SU-DHL-6 (cell line): ENCODE results near the gene LZTS2.

Experiments used
- H2AFZ ChIP-seq: fragments of 200-600 bp; sonication (generic); 2 replicates; pipeline ENCODE4 v1.6.1; 2014; ENCODE audit warnings: low read depth, mild to moderate bottlenecking, moderate library complexity, mixed read lengths, antibody characterized with exemption, low read length; ENCODE audit not compliant: severe bottlenecking
- H3F3A ChIP-seq: fragments of 200-600 bp; shearing (Covaris generic); 2 replicates; pipeline ENCODE4 v1.6.0; 2016; ENCODE audit warnings: antibody characterized with exemption, mild to moderate bottlenecking; ENCODE audit not compliant: insufficient read depth
- H3K27ac ChIP-seq: fragments of 200-600 bp; sonication (generic); 2 replicates; pipeline ENCODE4 v1.5.1; 2016; ENCODE audit warnings: low read depth, mild to moderate bottlenecking, low read length, moderate library complexity, mixed read lengths
- H3K27me3 ChIP-seq: fragments of 200-600 bp; sonication (generic), shearing (Covaris generic); 2 replicates; pipeline ENCODE4 v1.6.0; 2014; ENCODE audit warnings: mild to moderate bottlenecking, low read length
- H3K36me3 ChIP-seq: fragments of 200-600 bp; sonication (generic); 2 replicates; pipeline ENCODE4 v1.6.1; 2014; ENCODE audit warnings: mild to moderate bottlenecking, low read length, mixed read lengths
- H3K4me2 ChIP-seq: fragments of 300-600, 200-600 bp; shearing (Covaris generic), sonication (generic); 2 replicates; pipeline ENCODE4 v1.6.0; 2014; ENCODE audit warnings: low read length, low read depth, mild to moderate bottlenecking; ENCODE audit not compliant: poor library complexity, severe bottlenecking
- H3K4me3 ChIP-seq: fragments of 200-600 bp; sonication (generic); 2 replicates; pipeline ENCODE4 v1.5.1; 2014; ENCODE audit warnings: antibody characterized with exemption, low read length, mild to moderate bottlenecking, mixed read lengths; ENCODE audit not compliant: insufficient read depth, poor library complexity, severe bottlenecking
- H3K79me2 ChIP-seq: fragments of 200-600 bp; sonication (generic); 2 replicates; pipeline ENCODE4 v1.6.1; 2014; ENCODE audit warnings: mild to moderate bottlenecking, low read length, moderate library complexity; ENCODE audit not compliant: insufficient read depth
- H3K9ac ChIP-seq: fragments of 200-600 bp; sonication (generic); 2 replicates; pipeline ENCODE4 v1.7.0; 2014; ENCODE audit warnings: mild to moderate bottlenecking, low read length
- H3K9me2 ChIP-seq: fragments of 200-600 bp; sonication (generic); replicated peaks from 2 replicates; pipeline ENCODE4 v1.6.1; 2014; ENCODE audit warnings: low read length; ENCODE audit not compliant: insufficient read depth
- H3K9me3 ChIP-seq: fragments of 200-600 bp; sonication (generic); 2 replicates; pipeline ENCODE4 v1.6.1; 2014; ENCODE audit warnings: low read length, mixed read lengths; ENCODE audit not compliant: insufficient read depth
- H4K20me1 ChIP-seq: fragments of 200-600 bp; sonication (generic); 2 replicates; pipeline ENCODE4 v1.6.1; 2014; ENCODE audit warnings: low read depth, mild to moderate bottlenecking, antibody characterized with exemption, low read length, moderate library complexity, mixed read lengths
- CTCF ChIP-seq: fragments of 200-600 bp; sonication (generic); IDR thresholded peaks from one replicate; pipeline ENCODE4 v1.5.1; 2017; ENCODE audit warnings: antibody characterized with exemption, mild to moderate bottlenecking, low read length, moderate library complexity; ENCODE audit not compliant: insufficient read depth, poor library complexity, severe bottlenecking
- EZH2phosphoT487 ChIP-seq: fragments of 200-600 bp; sonication (generic), shearing (Covaris generic); conservative IDR thresholded peaks from 2 replicates; pipeline ENCODE4 v1.6.1; 2018; ENCODE audit warnings: mild to moderate bottlenecking, antibody characterized with exemption, low read length, moderate library complexity, mixed read lengths

Gene LZTS2

DNA sequence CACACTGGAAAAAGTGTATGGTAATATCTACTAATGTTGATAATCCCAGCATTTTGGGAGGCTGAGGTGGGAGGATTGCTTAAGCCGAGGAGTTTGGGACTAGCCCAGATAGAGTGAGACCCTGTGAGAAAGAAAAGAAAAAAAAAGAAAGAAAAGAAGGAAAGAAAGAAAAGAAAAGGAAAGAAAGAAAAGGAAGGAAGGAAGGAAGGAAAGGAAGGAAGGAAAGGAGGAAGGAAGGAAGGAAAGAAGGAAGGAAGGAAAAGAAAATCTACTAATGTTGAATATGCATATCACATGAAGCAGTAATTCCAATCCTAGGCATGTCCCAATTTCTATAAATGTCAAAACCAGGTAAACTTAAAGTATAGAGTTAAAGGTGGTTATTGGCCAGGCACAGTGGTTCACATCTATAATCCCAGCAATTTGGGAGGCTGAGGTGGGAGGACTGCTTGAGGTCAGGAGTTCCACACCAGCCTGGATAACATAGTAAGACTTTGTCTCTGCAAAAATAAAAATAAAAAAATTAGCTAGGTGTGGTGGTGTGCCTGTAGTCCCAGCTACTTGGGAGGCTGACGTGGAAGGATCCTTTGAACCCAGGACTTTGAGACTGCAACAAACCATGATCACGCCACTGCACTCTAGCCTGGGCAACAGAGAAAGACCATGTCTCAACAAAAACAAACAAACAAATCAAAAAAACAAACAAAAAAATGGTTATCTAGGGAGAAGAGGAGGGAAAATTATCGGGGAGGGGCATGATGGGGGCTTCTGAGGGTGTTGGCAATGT, 57.0 kb downstream of the LZTS2 start:
- peaks cover 8% of the 10 kb centered on the region; the same call in 1 of the 2 replicates for H3K36me3 ChIP-seq
- H3K9me2 ChIP-seq = no peaks in the 10 kb centered on the region
- peaks cover 8% of the 10 kb centered on the region for H3F3A ChIP-seq
- H3K27ac ChIP-seq = no peak overlapping the region
- H2AFZ ChIP-seq = no peak overlapping the region
- peaks cover 17% of the 10 kb centered on the region for H4K20me1 ChIP-seq
- peak overlapping the region; percentile 7 for H3K4me2 ChIP-seq
- no peaks in the 10 kb centered on the region for H3K27me3 ChIP-seq
- no peak for TF ChIP-seq CTCF
- TF ChIP-seq EZH2phosphoT487 = no peak
- no peaks in the 10 kb centered on the region for H3K9me3 ChIP-seq
- peaks cover 54% of the 10 kb centered on the region for H3K79me2 ChIP-seq
- H3K9ac ChIP-seq = no peak overlapping the region
- no peak overlapping the region for H3K4me3 ChIP-seq
